ENCODE results near the gene ANKRD39.
"Not testable (repeated sequence)": the region's sequence is repeated elsewhere in the genome, so short reads cannot be mapped to it uniquely, and the experiment has no call there.

The ANKRD39 gene

DNA sequence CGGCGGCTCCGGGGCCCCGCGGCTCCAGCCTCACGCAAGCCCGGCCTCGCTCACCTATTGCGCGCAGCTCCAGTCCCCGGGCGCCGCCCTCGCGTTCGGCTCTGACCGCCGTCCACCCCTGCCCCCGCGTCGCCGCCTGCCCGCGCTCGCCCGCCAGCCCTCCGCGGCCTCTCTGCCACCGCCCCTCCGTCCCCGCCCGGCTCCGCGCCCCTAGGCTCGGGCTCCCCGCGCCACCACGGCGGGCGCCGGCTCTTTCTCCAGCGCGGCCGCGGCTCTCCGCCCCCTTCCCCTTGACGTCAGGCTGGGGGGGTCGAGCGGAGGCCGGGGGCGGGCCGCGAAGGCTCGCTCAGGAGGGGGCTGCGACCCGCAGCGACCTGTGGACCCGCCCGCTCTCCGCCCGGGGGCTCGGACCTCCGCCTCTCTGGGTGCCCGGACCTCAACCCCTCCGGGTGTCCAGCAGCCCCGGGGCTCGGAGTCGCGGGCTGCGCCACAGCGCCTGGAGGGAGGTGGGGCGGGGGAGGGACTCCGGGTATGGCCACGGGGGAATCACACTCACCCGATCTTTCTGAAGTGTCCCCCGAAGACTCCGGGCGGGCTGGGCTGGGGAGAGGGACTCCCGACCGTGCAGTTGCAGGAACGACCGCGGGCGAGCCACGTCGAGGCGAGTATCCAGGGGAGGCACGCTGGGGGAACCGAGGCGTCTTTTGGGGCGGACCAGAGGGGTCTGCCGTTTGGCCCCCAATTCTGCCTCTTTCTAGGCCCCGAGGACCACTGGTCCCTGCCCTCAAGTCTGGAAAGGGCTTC, 12.2 kb upstream of the ANKRD39 start, which contains the start of gene SEMA4C:
Gene SEMA4C (minus strand): TSS at position 259 of the 804 bp plus-strand sequence. CDS start 2,194 bp downstream, outside the sequence.
- no peak for DNase-seq

GRCh38 chr2:96869281-96869821, 11.5 kb upstream of the ANKRD39 start:
- DNase-seq = no peak

DNA sequence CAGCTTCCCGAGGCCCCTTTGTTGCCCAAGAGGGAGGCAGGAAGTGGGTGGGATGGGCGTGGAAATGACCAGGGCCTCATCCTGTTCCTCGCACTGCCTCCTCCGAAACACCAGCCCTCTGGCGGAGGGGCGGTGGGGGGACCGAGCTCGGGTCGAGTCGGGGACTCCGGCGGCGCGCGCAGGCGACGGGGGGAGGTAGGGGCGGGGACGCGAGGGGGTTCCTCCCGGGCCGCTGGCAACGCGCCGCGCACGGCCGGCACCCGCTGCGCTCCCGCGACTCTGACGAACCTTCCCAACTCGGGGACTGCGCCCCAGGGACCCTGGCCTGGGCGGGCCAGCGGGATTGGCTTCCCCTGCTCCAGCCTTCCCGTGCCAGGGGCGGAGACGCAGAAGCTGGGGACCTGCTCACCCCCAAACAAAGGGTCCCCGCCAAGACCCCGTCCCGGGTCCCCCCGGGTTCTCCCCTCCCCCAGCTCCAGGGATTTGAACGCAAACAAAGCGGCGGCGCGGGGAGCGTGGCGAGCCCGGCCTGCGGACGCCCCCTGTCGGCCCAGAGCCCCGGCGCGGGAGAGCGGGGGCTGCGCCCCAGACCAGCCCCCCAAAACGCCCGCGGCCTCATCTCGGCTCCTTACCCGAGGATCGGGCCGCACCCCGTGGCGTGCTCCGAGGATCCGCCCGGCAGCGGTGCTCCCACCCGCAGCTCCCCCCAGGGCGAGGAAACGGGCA, 10.9 kb upstream of the ANKRD39 start:
- DNase-seq = peak; percentile 76

DNA sequence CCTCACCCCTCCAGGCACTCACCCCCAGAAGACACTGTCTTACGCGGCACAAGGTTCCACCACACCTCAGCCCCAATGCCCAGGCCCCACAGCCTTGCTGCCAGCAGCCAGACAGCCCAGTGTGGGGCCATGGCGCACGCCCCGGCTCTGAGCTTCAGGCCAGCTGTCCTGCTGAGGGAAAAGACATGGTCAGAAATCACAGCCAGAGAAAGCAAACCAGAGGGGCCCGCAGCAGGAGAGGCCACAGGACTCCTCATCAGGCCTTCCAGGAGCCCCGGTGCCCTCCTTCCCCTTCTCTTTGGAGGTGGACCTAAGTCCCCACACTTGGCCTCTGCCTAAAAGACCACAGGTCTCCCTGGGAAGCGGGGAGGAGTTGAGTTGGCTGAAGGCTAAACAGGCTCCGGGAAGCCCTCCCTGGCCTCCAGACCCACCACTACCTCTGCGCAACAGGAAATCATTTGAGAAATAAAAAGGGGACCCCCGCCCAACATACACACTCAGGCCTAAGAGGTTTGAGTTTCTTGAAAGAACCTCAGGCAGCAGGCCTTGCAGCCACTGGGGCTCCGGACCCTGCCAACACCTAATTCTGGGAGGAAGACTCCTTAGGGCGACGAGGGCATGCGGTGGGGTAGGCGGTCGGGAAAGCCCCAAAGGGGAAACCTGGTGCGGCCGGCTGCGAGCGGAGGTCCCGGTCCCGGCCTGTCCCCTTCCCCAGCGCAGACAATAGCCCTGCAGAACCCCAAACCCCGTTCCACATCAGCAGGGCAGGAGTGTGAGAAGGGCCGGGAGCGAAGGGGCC, 10.1 kb upstream of the ANKRD39 start:
- DNase-seq = no peak

- no peak for DNase-seq
Observed at GRCh38 chr2:96866986-96867755, 9.4 kb upstream of the ANKRD39 start.

DNA sequence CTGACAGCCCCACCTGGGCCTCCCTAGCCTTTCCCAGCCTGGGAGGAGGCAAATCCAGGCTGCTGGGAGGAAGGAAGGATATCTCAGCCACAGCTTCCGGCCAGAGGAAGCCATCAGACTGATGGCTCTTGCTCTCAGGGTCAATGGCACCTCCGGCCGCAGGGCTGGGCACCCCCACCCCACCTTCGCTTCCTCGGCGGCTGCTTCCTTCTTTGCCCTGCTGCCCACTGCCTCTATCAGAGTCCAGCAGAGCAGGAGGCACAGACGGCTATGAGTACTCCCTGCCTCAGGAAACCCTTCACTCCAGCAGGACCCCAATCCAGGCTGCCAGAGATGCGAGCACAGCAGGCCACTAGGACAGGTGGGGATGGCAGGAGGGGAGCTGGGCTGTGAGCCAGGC, 8.8 kb upstream of the ANKRD39 start:
- no peak for DNase-seq

- DNase-seq = no peak
Observed at GRCh38 chr2:96866149-96866548, 8.3 kb upstream of the ANKRD39 start.

- no peak for DNase-seq
Observed at GRCh38 chr2:96865654-96866053, 7.8 kb upstream of the ANKRD39 start.

- DNase-seq = no peak
Observed at GRCh38 chr2:96864343-96865091, 6.7 kb upstream of the ANKRD39 start.

GRCh38 chr2:96863575-96864342, 5.9 kb upstream of the ANKRD39 start:
- no peak for DNase-seq

GRCh38 chr2:96863056-96863455, 5.2 kb upstream of the ANKRD39 start:
- DNase-seq = not testable (repeated sequence)

DNA sequence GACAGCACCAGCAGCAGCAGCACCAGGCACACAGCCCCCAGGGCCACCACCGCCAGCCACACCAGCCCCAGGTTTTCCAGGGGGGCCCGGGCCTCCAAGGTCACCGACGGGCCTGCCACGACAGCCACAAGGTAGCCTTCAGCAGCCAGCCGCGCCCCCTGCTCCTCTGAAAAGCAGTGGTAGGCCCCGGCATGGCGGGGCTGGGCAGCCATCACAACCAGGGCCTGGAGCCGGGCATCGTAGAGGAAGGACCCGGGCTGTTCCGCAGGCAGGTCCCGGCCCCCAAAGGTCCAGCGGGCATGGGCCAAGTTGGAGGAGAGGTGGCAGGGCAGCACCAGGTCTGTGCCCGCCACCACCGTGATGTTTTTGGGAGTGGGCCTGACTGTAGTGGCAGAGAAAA, 3.3 kb upstream of the ANKRD39 start:
- no peak for DNase-seq

DNA sequence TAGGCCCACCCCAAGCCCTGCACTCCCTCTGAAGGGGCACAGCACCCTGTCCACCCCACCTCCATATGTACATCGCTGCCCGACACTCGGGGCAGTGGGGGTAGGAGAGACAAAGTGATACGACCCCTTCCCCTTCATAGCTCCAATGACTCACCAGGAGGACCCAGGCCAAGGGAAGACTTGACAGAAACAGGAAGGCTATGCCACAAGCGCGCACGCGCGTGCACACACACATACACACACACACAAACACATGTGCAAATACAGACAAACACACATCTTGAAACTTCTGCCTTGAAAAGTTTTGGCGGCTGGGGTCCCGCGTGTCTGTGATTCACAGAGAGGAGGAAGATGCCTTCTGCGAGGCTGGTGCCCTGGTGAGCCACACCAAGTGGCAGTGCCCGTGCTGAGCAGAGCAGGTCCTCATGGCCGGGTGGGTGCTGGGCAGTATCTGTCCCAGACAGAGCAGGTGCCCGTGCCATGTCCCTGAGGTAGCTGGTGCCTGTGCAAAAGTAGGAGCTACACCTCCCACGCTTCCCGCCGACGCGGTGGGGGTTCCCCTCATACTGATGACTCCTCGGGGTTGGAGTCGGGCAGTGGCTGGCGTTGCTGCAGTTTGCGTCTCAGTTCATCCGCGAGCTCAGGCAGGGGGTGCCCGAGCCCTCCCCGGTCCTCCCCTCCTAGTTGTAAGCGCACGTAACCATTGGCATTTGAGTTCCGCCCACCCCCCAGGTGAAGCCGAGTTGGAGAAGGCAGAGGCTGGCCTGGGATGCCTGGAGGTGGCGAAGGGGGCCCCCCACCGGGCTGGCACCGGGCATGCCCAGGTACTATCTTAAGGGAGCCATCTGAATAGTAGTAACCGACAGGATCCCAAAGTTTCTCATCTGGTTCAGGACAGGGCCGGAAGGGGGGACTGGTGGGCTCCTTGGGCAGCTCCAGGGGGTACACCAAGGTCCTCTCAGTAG, 2.5 kb upstream of the ANKRD39 start:
- DNase-seq = no peak

- no peak for DNase-seq
Observed at GRCh38 chr2:96859681-96860064, 1.9 kb upstream of the ANKRD39 start.

- no peak for DNase-seq
Observed at GRCh38 chr2:96859099-96859649, 1.4 kb upstream of the ANKRD39 start.

DNA sequence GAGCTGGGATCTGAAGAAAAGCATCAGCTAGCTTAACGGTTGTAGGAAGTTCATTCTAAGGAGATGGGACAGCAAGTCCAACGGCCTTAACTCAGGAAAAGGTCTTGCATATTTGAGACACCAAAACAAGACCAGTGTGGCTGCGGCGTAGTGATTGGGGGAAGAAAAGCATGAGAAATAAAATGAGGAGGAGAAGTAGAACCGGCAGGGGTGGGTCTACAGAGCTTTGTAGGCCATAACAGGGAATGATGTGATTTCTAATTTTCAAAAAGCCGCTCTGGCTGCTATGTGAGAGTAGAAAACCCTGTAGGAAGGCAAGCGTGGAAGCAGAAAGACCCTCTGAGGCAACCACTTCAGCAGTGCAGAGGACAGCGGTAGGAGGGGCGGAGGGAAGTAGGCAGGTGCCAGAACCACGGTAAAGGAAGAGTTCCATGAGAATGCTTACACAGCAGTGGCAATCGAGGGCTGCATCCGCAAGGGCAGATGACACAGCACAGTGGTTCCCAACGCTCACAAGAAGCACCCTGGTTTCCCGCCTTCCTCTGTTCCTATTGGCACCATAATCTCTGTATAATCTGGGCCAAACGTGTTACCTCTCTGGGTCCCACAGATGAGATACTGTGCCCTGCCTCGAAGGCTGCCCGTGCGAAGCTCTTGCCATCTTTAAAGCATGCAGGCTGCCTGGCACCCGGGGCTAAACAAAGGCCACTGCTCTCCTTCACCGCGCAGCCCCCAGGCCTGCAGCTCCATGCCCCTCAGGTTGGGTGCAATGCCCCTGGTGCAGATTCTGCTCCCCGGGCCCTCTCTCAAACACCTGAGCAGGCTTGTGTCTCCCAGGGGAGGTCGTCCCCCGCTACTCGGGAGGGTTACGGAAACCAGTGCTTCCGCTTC, 795 bp downstream of the ANKRD39 start:
- peak; percentile 62 for DNase-seq

GRCh38 chr2:96853321-96853720, 4.5 kb downstream of the ANKRD39 start:
- no peak for DNase-seq

- no peak for DNase-seq
Observed at GRCh38 chr2:96852667-96853066, 5.1 kb downstream of the ANKRD39 start.

Measured in hematopoietic multipotent progenitor cell treated with erythropoietin and hydrocortisone succinate and interleukin-3 and kit ligand, for 8 days (in vitro differentiated cells).